LNCaP clone FGC (cell line): ENCODE results near the gene SYNJ2.

Experiments used
- DNase-seq: peaks from one replicate; pipeline ENCODE4 v3.0.0-alpha.2; 2011; ENCODE audit warnings: low read depth
- H3K4me3 ChIP-seq: 2 replicates; pipeline ENCODE4 v1.5.1; 2011; ENCODE audit warnings: mild to moderate bottlenecking, low read depth, low read length, control low read depth
- CTCF ChIP-seq: IDR thresholded peaks from 2 replicates; pipeline ENCODE4 v1.5.1; 2012; ENCODE audit warnings: mild to moderate bottlenecking; ENCODE audit not compliant: control insufficient read depth, insufficient read depth; ENCODE audit errors: extremely low read depth

SYNJ2 gene

GRCh38 chr6:158066136-158066781, 84.6 kb downstream of the SYNJ2 start:
- H3K4me3 ChIP-seq: no peak overlapping the region
- no peak for TF ChIP-seq CTCF
- DNase-seq: no peak

- no peak for TF ChIP-seq CTCF
- peak; percentile 14 for DNase-seq
Measured at GRCh38 chr6:158067436-158068015, 85.9 kb downstream of the SYNJ2 start.

GRCh38 chr6:158068156-158068892, 86.7 kb downstream of the SYNJ2 start:
- DNase-seq: no peak
- no peak overlapping the region for H3K4me3 ChIP-seq
- no peak for TF ChIP-seq CTCF

More at GRCh38 chr6:158067436-158068015, 85.9 kb downstream of the SYNJ2 start:
- no peak overlapping the region for H3K4me3 ChIP-seq

- no peak for DNase-seq
Measured at GRCh38 chr6:158068893-158069799, 87.5 kb downstream of the SYNJ2 start.

GRCh38 chr6:158069800-158070195, 88.1 kb downstream of the SYNJ2 start:
- TF ChIP-seq CTCF: no peak
- no peak for DNase-seq
- H3K4me3 ChIP-seq: no peak overlapping the region

More at GRCh38 chr6:158068893-158069799, 87.5 kb downstream of the SYNJ2 start:
- no peak overlapping the region for H3K4me3 ChIP-seq
- TF ChIP-seq CTCF: no peak

GRCh38 chr6:158070513-158070912, 88.8 kb downstream of the SYNJ2 start:
- TF ChIP-seq CTCF: no peak
- DNase-seq: no peak
- no peak overlapping the region for H3K4me3 ChIP-seq
